Sigmoid colon (tissue), 7 donors: ENCODE measurements around the gene CCDC148. TPM values are rescaled to one million over a fixed set of nuclear protein-coding genes. Genes with fewer than 3 reads are reported as not detected.

ENCODE experiments used
- DNase-seq: peaks from one replicate; pipeline ENCODE4 v3.0.0-alpha.2; 2019
- H3K27ac ChIP-seq, 4 donors: fragments of 200-600 bp; sonication (generic); one replicate each; pipeline ENCODE4 v1.5.1; 2016 to 2019; ENCODE audit warnings: mild to moderate bottlenecking in 1 of 4
- H3K27me3 ChIP-seq, 3 donors: fragments of 200-600 bp; sonication (generic); one replicate each; pipeline ENCODE4 v1.5.1; 2019; ENCODE audit warnings: mild to moderate bottlenecking in 1 of 3
- H3K36me3 ChIP-seq, 4 donors: fragments of 200-600 bp; sonication (generic); one replicate each; pipeline ENCODE4 v1.5.1; 2016 to 2019
- H3K4me1 ChIP-seq, 4 donors: fragments of 200-600 bp; sonication (generic); one replicate each; pipeline ENCODE4 v1.5.1; 2017 to 2019
- H3K4me3 ChIP-seq, 4 donors: fragments of 200-600 bp; sonication (generic); one replicate each; pipeline ENCODE4 v1.5.1; 2017 to 2019; ENCODE audit warnings: mild to moderate bottlenecking in 2 of 4, moderate library complexity in 1 of 4
- H3K9me3 ChIP-seq, 4 donors: fragments of 200-600 bp in 3 of 4; sonication (generic) in 3 of 4; one replicate each; pipeline versions ENCODE4 v1.5.1 to v1.6.1; 2013 to 2019
- EP300 ChIP-seq, 4 donors: sonication (generic); formaldehyde crosslinking; IDR thresholded peaks; one replicate each; pipeline ENCODE4 v1.6.1; 2017; ENCODE audit warnings: antibody characterized with exemption in 4 of 4
- POLR2A ChIP-seq, 2 donors: fragments of 450-650 bp; IDR thresholded peaks; one replicate each; pipeline ENCODE4 v1.6.1; 2016; ENCODE audit warnings: antibody characterized with exemption in 2 of 2, mild to moderate bottlenecking in 2 of 2, moderate library complexity in 2 of 2
- POLR2AphosphoS5 ChIP-seq, 4 donors: sonication (generic); formaldehyde crosslinking; IDR thresholded peaks; one replicate each; pipeline ENCODE4 v1.6.1; 2017; ENCODE audit warnings: antibody characterized with exemption in 4 of 4
- WGBS, 2 donors: extraction: QIAGEN DNeasy Blood & Tissue Kit; methylation state at CpG; one replicate each; pipeline ENCODE4 v1.1.7; 2013; 5-methylcytosine and 5-hydroxymethylcytosine counted together
- intact Hi-C: fragments of 100-400 bp; cut with DNase I; formaldehyde crosslinking; loops from one replicate; pipeline ENCODE4 v1.15.1; 2023
- polyA plus RNA-seq, 3 donors: library from polyadenylated mRNA; stranded (reverse); fragments of 200-250 nt; gene quantifications; one replicate each; pipeline ENCODE4 v1.2.3, GENCODE V29; 2013
- total RNA-seq, 4 donors: library from RNA; depleted of rRNA; stranded (reverse); fragments of >200 nt; gene quantifications; one replicate each; pipeline ENCODE4 v1.1.0, GENCODE V29; 2016
- TF ChIP-seq, protein P1 (sequence below), 4 experiments: fragments of 450-650 bp in 3 of 4; fragments of 200-600 bp in 1 of 4; IDR thresholded peaks; one replicate each; pipeline ENCODE4 v1.5.1; 2016 to 2019; ENCODE audit warnings: antibody characterized with exemption in 4 of 4, mild to moderate bottlenecking in 3 of 4, moderate library complexity in 2 of 4
- donor health status: healthy with polysubstance abuse.
- donor health status: Bipolar disorder and iron deficiency.
- donor health status: healthy.

CCDC148 gene
- total and polyA plus RNA-seq, 7 donors: 0.23 to 0.83 (median 0.36) TPM; not detected in 4

DNA sequence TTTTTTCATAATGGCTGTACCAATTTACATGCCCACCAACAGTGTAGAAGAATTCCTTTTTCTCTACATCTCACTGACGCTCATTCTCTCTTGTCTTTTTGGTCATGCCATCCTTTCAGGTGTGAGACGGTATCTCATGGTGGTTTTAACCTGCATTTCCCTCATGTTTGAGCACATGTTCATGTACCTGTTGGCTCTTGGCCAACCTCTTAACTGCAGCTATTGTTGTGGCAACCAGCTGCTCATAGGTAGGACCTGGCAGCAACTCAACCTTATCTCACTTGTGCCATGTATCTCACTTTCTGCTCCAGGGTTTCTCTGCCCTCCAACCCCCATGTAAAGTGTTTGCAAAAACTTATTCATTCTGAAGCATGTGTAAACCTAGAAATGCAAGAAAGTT lies 187.4 kb downstream of the CCDC148 start:
- H3K9me3 ChIP-seq: no peaks in the 10 kb centered on the region
- H3K4me3 ChIP-seq: no peak overlapping the region
- H3K27me3 ChIP-seq: no peaks in the 10 kb centered on the region
- H3K27ac ChIP-seq: no peak overlapping the region
- no peaks in the 10 kb centered on the region for H3K36me3 ChIP-seq
- WGBS, 2 donors: 60 to 83% methylated on average over 2 of the region's 2 CpGs
- no peak for TF ChIP-seq POLR2A (IDR thresholded peaks at IDR 0.05)
- no peak for TF ChIP-seq EP300 (IDR thresholded peaks at IDR 0.05)
- TF ChIP-seq POLR2AphosphoS5 (IDR thresholded peaks at IDR 0.05): no peak
- TF ChIP-seq, protein P1, sequence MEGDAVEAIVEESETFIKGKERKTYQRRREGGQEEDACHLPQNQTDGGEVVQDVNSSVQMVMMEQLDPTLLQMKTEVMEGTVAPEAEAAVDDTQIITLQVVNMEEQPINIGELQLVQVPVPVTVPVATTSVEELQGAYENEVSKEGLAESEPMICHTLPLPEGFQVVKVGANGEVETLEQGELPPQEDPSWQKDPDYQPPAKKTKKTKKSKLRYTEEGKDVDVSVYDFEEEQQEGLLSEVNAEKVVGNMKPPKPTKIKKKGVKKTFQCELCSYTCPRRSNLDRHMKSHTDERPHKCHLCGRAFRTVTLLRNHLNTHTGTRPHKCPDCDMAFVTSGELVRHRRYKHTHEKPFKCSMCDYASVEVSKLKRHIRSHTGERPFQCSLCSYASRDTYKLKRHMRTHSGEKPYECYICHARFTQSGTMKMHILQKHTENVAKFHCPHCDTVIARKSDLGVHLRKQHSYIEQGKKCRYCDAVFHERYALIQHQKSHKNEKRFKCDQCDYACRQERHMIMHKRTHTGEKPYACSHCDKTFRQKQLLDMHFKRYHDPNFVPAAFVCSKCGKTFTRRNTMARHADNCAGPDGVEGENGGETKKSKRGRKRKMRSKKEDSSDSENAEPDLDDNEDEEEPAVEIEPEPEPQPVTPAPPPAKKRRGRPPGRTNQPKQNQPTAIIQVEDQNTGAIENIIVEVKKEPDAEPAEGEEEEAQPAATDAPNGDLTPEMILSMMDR (IDR thresholded peaks at IDR 0.05): no peak
- no peak for DNase-seq
- H3K4me1 ChIP-seq: no peaks in the 10 kb centered on the region
- intact Hi-C loops: no loop called here

DNA sequence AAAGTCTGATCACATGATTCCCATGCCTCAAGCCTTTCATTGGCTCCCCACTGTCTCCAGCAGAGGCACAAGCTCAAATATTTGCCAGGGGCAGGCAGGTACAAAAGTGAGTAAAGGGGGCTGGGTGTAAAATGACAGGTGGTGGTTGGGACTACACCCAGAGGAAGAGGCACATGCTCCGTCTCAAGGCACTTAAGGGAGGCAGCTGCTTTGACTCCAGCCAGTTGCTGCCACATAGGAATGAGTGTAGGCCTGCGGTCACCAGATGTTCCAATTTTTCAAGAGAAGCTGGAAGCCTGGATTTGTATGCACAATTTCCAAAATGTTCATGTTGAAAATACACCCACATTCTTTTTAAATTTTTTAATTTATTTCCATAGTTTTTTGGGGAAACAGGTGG lies 190.4 kb downstream of the CCDC148 start:
- Histone ChIP-seq H3K9me3 (peaks cover 0 to 2% (median 0%) of the 10 kb centered on the region in 4 donors), H3K27me3 (no peaks in the 10 kb centered on the region), H3K27ac (no peak overlapping the region), H3K36me3 (no peaks in the 10 kb centered on the region), H3K4me1 (no peaks in the 10 kb centered on the region), H3K4me3 (no peak overlapping the region)
- no peak for DNase-seq
- TF ChIP-seq EP300 (IDR thresholded peaks at IDR 0.05): no peak
- 77% methylated on average over 2 of the region's 2 CpGs for WGBS, 2 donors
- intact Hi-C loops: no loop called here

DNA sequence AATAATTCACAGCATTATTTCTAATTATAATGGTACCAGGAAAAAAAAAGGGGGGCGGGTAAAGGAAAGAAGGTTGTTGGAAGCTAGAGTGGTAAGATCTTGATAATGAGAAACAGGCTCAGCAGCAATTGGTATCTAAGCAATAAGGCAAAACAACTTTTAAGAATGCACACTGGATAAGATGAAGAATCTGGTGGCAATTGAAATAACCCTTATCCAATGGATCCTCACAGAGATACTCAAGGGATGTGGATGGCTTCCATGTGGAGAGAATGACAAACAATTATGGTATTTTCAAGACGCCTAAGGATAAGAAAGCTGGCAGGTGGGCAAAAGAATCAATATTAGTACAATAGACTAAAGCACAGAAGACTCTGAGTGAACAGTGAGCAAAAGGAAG lies 201.3 kb downstream of the CCDC148 start:
- DNase-seq: no peak
- TF ChIP-seq POLR2AphosphoS5 (IDR thresholded peaks at IDR 0.05) (no peak), EP300 (IDR thresholded peaks at IDR 0.05) (no peak), POLR2A (IDR thresholded peaks at IDR 0.05) (no peak)
- TF ChIP-seq, protein P1 (IDR thresholded peaks at IDR 0.05): no peak
- 92 to 97% methylated on average over 2 of the region's 2 CpGs for WGBS, 2 donors

DNA sequence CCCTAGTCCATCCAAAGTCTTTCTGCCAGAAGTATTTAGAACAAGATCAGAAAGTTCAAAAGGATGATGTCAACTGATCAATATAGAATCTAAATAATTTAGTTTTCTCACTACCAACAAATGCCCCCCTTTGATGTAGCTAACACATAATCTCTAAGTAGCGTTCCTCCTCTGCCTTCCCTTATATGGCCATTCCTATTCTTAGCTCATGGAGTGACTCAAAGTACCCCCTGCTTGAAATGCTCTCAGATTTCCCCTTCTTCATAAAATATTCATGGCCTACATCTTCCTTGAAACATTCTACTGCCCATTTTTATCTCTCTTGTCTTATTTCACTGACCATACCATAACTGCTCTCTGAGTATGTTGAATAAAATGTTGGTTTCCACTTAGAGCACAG lies 203.4 kb downstream of the CCDC148 start:
- Histone ChIP-seq H3K4me1 (no peaks in the 10 kb centered on the region), H3K27ac (no peak overlapping the region), H3K9me3 (no peaks in the 10 kb centered on the region), H3K27me3 (no peaks in the 10 kb centered on the region), H3K36me3 (no peaks in the 10 kb centered on the region), H3K4me3 (no peak overlapping the region)
- TF ChIP-seq EP300 (IDR thresholded peaks at IDR 0.05): no peak
- no peak for TF ChIP-seq POLR2A (IDR thresholded peaks at IDR 0.05)
- no peak for TF ChIP-seq POLR2AphosphoS5 (IDR thresholded peaks at IDR 0.05)
- TF ChIP-seq, protein P1 (IDR thresholded peaks at IDR 0.05): no peak
- DNase-seq: no peak
- WGBS, 2 donors: 94 to 95% methylated on average over 1 of the region's 1 CpG
- intact Hi-C loops: no loop called here

More for the DNA sequence above, 201.3 kb downstream of the CCDC148 start:
- no peak overlapping the region for H3K4me3 ChIP-seq
- no peaks in the 10 kb centered on the region for H3K27me3 ChIP-seq
- intact Hi-C loops: no loop called here
- no peaks in the 10 kb centered on the region for H3K4me1 ChIP-seq
- no peaks in the 10 kb centered on the region for H3K36me3 ChIP-seq
- H3K9me3 ChIP-seq: no peaks in the 10 kb centered on the region
- H3K27ac ChIP-seq: no peak overlapping the region

DNA sequence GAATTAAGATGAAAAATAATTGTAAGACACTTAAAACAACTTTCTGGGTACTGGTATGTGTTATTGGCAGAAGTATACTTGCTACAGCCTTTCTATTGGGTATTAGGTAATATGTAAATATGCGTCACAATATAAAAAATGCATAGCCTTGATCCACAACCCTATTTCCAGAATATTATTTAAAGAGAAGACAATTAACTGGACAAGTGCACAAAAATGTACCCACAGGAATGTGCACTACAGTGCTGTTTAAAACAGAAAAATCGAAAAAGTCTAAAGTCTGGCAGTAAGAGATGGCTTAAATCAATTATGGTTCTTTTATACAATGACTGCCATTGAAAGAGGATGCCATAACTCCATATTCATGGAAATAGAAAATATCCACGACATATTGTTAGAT lies 205.2 kb downstream of the CCDC148 start:
- intact Hi-C loops: no loop called here
- H3K9me3 ChIP-seq: no peaks in the 10 kb centered on the region

More for the DNA sequence above, 205.2 kb downstream of the CCDC148 start:
- TF ChIP-seq, protein P1 (IDR thresholded peaks at IDR 0.05): no peak
- TF ChIP-seq POLR2A (IDR thresholded peaks at IDR 0.05) (no peak), EP300 (IDR thresholded peaks at IDR 0.05) (no peak), POLR2AphosphoS5 (IDR thresholded peaks at IDR 0.05) (no peak)
- no peaks in the 10 kb centered on the region for H3K36me3 ChIP-seq
- H3K27me3 ChIP-seq: no peaks in the 10 kb centered on the region
- no peak for DNase-seq
- WGBS, 2 donors: 90 to 91% methylated on average over 3 of the region's 3 CpGs
- no peaks in the 10 kb centered on the region for H3K4me1 ChIP-seq
- no peak overlapping the region for H3K27ac ChIP-seq
- no peak overlapping the region for H3K4me3 ChIP-seq
